ENCODE results near the gene SLC35F3. TPM values are rescaled to one million over a fixed set of nuclear protein-coding genes. Genes with fewer than 3 reads are reported as not detected.

SLC35F3 gene
- total RNA-seq, 1 donor from 2014 or later = 0.57 TPM

GRCh38 chr1:234219711-234220110, 315.2 kb downstream of the SLC35F3 start:
- TF ChIP-seq EZH2 (IDR thresholded peaks at IDR 0.05; ENCODE audit: insufficient read depth, low read length) = no peak
- TF ChIP-seq, protein P1, sequence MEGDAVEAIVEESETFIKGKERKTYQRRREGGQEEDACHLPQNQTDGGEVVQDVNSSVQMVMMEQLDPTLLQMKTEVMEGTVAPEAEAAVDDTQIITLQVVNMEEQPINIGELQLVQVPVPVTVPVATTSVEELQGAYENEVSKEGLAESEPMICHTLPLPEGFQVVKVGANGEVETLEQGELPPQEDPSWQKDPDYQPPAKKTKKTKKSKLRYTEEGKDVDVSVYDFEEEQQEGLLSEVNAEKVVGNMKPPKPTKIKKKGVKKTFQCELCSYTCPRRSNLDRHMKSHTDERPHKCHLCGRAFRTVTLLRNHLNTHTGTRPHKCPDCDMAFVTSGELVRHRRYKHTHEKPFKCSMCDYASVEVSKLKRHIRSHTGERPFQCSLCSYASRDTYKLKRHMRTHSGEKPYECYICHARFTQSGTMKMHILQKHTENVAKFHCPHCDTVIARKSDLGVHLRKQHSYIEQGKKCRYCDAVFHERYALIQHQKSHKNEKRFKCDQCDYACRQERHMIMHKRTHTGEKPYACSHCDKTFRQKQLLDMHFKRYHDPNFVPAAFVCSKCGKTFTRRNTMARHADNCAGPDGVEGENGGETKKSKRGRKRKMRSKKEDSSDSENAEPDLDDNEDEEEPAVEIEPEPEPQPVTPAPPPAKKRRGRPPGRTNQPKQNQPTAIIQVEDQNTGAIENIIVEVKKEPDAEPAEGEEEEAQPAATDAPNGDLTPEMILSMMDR (IDR thresholded peaks at IDR 0.05; ENCODE audit: insufficient read depth, low read depth, low read length) = no peak
- peaks cover 6% of the 10 kb centered on the region for H3K9me3 Mint-ChIP-seq (ENCODE audit: unreplicated experiment)
- H3K36me3 Mint-ChIP-seq (ENCODE audit: low read depth, unreplicated experiment) = no peaks in the 10 kb centered on the region
- no peak overlapping the region for H3K4me3 Mint-ChIP-seq (ENCODE audit: unreplicated experiment)
- Histone ChIP-seq H3K9me3 (ENCODE audit: insufficient read depth, low read depth, low read length) (no peaks in the 10 kb centered on the region), H3K9ac (ENCODE audit: low read length) (no peak overlapping the region), H3K4me3 (ENCODE audit: insufficient read depth, low read depth, low read length) (no peak overlapping the region), H3K27me3 (ENCODE audit: insufficient read depth, low read length) (peaks cover 3% of the 10 kb centered on the region), H3K36me3 (ENCODE audit: insufficient read depth, low read length) (no peaks in the 10 kb centered on the region), H3K79me2 (ENCODE audit: insufficient read depth, low read length) (no peaks in the 10 kb centered on the region), H3K27ac (ENCODE audit: low read depth, low read length) (no peak overlapping the region), H3K4me1 (ENCODE audit: insufficient read depth, low read length) (peaks cover 3% of the 10 kb centered on the region), H2AFZ (ENCODE audit: low read depth, low read length) (no peak overlapping the region), H3K4me2 (ENCODE audit: low read length) (no peak overlapping the region), H4K20me1 (ENCODE audit: insufficient read depth, low read length) (peaks cover 7% of the 10 kb centered on the region)
- DNase-seq (ENCODE audit: low read depth) (no peak), FAIRE-seq (no peak)
- peaks cover 29% of the 10 kb centered on the region for H3K27me3 Mint-ChIP-seq (ENCODE audit: low read depth, unreplicated experiment)
- no peaks in the 10 kb centered on the region for H3K4me1 Mint-ChIP-seq (ENCODE audit: low read depth, unreplicated experiment)
- H3K27ac Mint-ChIP-seq (ENCODE audit: unreplicated experiment) = no peak overlapping the region

- Histone ChIP-seq H3K9me3 (ENCODE audit: insufficient read depth, low read depth, low read length) (no peaks in the 10 kb centered on the region), H2AFZ (ENCODE audit: low read depth, low read length) (no peak overlapping the region), H3K9ac (ENCODE audit: low read length) (no peak overlapping the region), H3K4me2 (ENCODE audit: low read length) (no peak overlapping the region), H3K27me3 (ENCODE audit: insufficient read depth, low read length) (no peaks in the 10 kb centered on the region), H3K27ac (ENCODE audit: low read depth, low read length) (no peak overlapping the region), H3K4me3 (ENCODE audit: insufficient read depth, low read depth, low read length) (no peak overlapping the region), H3K79me2 (ENCODE audit: insufficient read depth, low read length) (no peaks in the 10 kb centered on the region), H3K36me3 (ENCODE audit: insufficient read depth, low read length) (no peaks in the 10 kb centered on the region), H4K20me1 (ENCODE audit: insufficient read depth, low read length) (no peaks in the 10 kb centered on the region), H3K4me1 (ENCODE audit: insufficient read depth, low read length) (no peaks in the 10 kb centered on the region)
- Mint-ChIP-seq H3K4me1 (ENCODE audit: low read depth, unreplicated experiment) (no peaks in the 10 kb centered on the region), H3K9me3 (ENCODE audit: unreplicated experiment) (peaks cover 6% of the 10 kb centered on the region), H3K4me3 (ENCODE audit: unreplicated experiment) (no peak overlapping the region), H3K27me3 (ENCODE audit: low read depth, unreplicated experiment) (peaks cover 19% of the 10 kb centered on the region), H3K27ac (ENCODE audit: unreplicated experiment) (no peak overlapping the region), H3K36me3 (ENCODE audit: low read depth, unreplicated experiment) (no peaks in the 10 kb centered on the region)
- no peak for TF ChIP-seq EZH2 (IDR thresholded peaks at IDR 0.05; ENCODE audit: insufficient read depth, low read length)
- TF ChIP-seq, protein P1 (IDR thresholded peaks at IDR 0.05; ENCODE audit: insufficient read depth, low read depth, low read length) = no peak
- FAIRE-seq (no peak), DNase-seq (ENCODE audit: low read depth) (no peak)
Observed at GRCh38 chr1:234221601-234222000, 317.1 kb downstream of the SLC35F3 start.

GRCh38 chr1:234222561-234223280, 318.2 kb downstream of the SLC35F3 start:
- Histone ChIP-seq H3K27me3 (ENCODE audit: insufficient read depth, low read length) (no peaks in the 10 kb centered on the region), H3K79me2 (ENCODE audit: insufficient read depth, low read length) (no peaks in the 10 kb centered on the region), H3K4me3 (ENCODE audit: insufficient read depth, low read depth, low read length) (no peak overlapping the region), H3K4me1 (ENCODE audit: insufficient read depth, low read length) (no peaks in the 10 kb centered on the region), H4K20me1 (ENCODE audit: insufficient read depth, low read length) (no peaks in the 10 kb centered on the region), H3K4me2 (ENCODE audit: low read length) (no peak overlapping the region), H2AFZ (ENCODE audit: low read depth, low read length) (no peak overlapping the region), H3K27ac (ENCODE audit: low read depth, low read length) (no peak overlapping the region), H3K9me3 (ENCODE audit: insufficient read depth, low read depth, low read length) (no peaks in the 10 kb centered on the region), H3K36me3 (ENCODE audit: insufficient read depth, low read length) (no peaks in the 10 kb centered on the region), H3K9ac (ENCODE audit: low read length) (no peak overlapping the region)
- FAIRE-seq = no peak
- TF ChIP-seq EZH2 (IDR thresholded peaks at IDR 0.05; ENCODE audit: insufficient read depth, low read length) = no peak
- TF ChIP-seq, protein P1 (IDR thresholded peaks at IDR 0.05; ENCODE audit: insufficient read depth, low read depth, low read length) = no peak
- Mint-ChIP-seq H3K36me3 (ENCODE audit: low read depth, unreplicated experiment) (no peaks in the 10 kb centered on the region), H3K27ac (ENCODE audit: unreplicated experiment) (no peak overlapping the region), H3K4me1 (ENCODE audit: low read depth, unreplicated experiment) (no peaks in the 10 kb centered on the region), H3K4me3 (ENCODE audit: unreplicated experiment) (no peak overlapping the region), H3K27me3 (ENCODE audit: low read depth, unreplicated experiment) (peaks cover 10% of the 10 kb centered on the region), H3K9me3 (ENCODE audit: unreplicated experiment) (peaks cover 6% of the 10 kb centered on the region)
- DNase-seq (ENCODE audit: low read depth) = no peak

All from astrocyte (in vitro differentiated cells and primary cell).